Amniotic stem cell (primary cell): ENCODE measurements around the gene STK16.

ENCODE experiments used
- DNase-seq: peaks from one replicate; lab custom pipeline; 2025; lab: John Stamatoyannopoulos, UW

The STK16 gene

DNA sequence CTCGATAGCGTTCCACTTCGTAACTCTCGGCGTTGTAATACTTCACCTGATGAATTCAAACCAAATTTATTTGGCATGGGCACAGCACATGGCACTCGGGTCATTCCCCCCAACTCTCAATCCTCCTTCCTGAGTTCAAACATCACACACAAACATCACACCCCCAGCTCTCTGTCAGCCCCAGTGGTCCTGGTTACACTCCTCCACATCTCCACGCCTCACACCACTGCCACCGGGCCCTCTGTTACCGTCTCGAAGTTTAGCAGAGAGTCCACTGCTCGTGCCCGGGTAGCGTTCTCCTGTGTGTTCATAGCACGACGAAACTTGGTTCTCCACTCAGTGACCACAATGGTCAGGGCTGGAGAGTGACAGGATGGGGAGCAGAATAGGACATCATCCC, 31.1 kb upstream of the STK16 start:
- DNase-seq: no peak

DNA sequence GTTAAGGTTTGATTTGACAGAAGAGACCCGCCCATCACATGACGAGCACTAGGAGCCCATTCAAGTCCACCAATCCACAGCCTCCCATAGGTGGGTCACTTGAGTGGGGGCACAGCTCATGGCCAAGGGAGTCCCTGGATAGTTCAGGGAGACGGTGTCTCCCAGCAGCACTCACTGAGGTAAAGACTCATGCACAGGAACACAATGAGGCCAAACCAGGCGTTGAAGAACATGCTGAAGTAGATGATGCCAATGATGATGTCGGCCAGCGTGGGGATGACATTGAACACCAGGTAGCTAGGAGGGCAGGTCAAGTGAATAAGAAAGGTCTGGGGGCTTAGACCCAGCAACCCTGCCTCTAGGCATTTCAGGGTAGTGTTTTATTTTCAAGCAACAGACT, 30.5 kb upstream of the STK16 start:
- no peak for DNase-seq

DNA sequence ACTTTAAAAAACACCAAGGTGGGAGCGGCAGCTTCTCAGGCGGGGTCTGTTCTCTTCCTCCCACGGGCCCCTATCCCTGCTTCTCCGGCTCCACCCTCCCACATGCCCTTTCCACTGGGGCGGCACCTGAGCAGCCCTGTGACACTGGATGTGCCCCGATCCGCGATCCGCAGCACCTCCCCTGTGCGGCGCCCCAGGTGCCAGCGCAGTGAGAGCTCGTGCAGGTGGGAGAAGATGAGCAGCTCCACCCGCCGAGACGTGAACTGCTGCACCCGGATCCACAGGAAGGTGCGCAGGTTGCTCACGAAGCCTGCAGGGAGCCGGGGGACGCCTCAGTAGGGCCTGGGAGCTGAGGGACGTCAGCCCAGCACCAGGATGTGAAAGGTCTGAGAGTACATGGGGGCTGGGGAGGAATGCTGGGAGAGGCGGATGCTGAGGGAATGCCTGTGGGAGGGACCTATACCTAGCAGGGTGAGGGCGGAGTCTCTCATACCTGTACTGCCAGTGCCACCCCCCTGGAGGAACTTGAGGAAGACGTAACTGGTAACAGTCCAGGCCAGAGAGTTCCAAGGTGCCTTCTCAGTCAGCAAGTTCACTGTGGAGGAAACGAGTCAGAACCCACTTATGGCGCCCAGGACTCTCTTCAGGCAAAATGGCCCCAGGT, 29.3 kb upstream of the STK16 start:
- DNase-seq: no peak

DNA sequence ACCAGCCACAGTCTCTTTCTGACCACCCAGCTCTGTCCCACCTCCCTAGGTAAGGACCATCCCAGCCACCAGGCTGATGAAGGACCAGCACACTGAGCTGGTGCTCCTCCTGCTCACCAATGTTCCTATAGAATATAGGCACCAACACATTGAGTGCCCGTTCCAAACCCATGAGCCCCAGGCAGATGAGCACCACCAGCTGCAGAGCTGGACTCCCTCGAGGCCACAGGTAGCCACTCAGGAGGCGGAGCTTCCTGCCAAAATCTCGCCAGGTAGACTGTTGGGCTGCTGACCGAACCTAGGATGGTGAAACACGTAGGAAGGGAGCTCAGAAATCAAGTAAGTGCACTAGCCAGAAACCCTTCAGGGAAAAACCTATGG, 28.8 kb upstream of the STK16 start:
- DNase-seq: no peak

DNA sequence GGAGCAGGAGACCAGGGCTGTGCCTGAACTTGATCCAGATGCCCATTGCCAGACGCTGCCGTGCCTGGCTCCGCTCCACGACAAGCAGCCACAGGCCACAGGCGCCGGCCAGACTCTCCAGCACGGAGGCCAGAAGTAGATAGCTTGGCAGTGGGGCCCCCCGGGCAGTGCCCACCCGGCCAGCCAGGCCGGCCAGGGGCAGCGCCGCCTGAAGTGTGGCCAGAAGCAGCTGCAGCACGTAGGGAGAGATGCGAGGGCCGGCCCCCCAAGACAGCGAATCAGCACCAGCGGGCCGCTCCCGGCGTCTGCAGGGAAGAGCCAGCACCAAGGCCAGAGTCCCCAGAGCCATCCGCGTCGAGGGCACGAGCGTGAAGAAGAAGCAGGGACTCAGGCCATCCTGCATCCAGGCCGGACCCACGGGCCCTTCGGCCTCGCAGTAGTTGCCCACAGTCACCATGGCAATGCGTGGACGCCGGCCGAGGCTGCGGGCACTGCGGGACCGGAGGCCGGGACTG, 27.0 kb upstream of the STK16 start:
- DNase-seq: peak; percentile 43

DNA sequence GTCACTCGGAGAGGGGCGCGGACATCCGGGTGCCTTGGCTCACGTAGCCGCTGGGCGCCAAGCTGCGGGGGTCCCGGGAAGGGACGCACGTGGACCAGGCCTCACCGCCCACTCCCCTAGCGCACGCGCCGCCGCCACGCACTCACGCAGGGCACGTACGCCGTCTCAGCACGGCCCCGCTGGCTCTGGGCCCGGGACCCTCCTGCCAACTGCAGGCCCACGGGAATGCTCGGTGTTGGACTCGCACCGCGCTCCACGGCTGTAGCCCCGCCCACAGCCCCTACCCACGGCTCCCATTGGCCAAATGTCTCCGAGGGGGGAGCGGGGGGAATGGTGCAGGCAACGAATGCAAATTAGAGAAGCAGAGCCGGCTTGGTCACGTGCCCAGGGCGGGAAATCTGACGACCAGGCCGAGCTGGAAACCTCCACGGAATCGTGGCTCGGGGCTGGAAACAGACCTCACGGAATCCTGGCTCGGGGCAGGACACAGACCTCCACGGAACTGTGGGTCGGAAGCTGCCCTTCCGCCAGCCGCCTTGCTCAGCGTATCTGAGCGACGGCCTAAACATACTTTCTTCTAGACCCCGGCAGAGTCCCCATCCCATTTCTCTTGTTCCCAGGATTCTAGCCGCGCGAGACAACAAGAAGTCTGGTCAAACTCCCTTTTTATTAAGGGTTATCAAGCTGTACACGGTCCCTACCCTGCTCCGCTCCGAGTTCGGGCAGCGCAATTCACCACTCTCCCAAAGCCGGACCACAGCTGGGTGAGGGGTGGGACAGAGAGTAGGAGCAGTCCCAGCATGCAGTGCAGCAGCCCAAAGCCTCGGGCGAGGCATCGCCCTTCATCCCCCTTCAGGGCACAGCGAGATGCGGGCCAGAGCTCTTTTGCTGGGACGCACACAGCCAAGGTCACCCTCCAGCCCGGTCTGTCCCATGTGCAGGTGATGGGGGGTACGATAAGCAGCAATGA, 26.3 kb upstream of the STK16 start, which contains the start of gene ABCB6:
ABCB6 (minus strand) TSS at position 227 of the 970 bp plus-strand sequence. CDS start 285 bp downstream, outside the sequence.
- DNase-seq: peak; percentile 90

DNA sequence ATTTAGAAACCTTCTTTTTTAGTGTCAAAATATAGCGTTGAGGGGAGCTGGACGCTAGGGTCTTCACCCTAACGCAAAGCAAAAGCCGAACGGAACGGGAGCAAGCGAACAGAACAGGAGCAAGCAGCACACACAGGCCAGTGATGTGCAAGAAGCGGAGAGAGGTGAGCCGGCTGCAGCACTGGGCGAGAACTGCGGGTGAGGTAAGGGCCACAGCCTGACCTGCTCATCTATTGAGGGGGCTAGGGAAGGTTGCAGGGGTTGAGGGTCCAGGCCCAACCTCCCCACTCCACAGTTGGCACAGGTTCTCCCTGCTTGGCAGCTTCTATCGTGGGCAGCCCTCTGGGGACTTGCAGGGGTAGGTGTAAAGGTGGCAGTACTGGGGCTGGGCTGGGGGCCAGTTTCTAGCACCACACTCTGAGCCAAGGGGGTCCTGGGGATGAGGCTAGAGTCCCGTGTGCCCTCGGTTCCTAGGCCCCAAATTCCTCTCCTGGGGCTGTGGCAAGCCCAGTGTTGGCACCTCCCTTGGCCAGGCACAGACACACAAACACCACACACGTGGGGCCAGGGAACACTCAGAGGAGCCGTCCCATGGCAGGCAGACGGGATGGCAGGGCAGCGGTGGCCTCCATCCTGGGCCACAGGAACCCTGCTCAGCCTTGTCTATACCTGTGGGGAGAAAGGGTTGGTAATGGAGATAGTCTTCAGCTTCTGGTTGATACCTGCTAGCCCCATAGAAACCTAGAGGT, 25.3 kb upstream of the STK16 start:
- DNase-seq: no peak

DNA sequence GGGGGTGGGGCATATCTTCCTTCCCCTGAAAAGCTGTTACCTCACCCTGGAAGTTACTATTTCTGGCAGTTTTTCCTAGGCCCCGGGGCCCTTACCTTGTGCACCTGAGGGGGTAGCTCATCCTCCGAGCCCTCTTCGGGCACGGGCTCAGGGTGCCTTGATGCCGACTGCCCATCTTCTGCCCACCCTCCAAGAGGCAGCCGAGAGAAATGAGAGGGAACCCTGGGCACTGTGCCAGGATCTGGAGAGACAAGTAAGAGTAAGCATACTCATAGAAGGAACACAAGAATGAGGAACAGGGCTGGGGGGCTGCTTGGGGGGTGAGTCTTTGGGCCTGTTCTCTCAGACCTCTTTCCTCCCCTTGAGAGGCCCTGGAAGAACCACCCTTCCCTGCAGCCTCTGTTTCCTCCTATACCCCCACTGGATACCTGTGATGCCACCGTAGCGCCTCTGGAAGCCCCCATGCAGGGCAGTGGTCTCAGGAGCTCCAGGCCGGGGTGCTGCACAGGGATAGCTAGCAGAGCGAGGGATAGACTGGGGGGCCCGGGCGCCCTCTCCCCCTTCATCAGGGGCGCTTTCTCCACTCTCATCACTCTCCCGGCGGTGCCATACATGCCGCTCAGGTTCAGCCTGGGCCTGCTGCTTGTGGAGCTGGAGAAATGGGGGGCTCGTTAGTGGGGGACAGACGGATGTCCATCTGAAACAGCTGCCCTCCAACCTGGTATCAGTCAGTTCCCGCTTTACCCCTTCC, 24.5 kb upstream of the STK16 start:
- no peak for DNase-seq

DNA sequence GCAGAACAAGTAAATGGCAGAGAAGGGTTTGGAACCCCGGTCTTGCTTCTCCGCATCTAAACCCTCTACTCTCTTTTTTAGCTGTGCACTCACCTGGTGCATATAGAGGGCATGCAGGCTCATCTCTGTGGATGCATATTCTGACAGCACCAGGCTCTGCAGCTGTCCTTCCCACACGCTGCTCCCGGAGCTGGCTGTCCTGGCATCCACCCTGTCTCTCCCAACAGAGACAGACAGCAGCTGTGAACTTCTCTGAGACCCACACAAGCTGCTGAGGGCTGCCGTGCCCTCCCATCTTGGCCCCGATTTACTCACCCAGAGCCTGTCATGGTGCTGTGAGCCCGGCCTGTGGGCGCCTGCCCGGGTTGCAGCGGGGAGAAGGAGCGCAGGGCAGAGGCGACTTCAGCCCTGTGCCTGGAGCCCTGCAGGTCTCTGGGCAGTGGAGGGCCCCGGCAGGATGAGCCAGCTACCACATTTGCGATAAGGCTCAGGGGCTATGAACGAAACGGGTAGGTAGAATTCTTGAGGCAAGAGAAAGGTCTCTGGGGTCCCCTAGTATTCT, 23.2 kb upstream of the STK16 start:
- no peak for DNase-seq

DNA sequence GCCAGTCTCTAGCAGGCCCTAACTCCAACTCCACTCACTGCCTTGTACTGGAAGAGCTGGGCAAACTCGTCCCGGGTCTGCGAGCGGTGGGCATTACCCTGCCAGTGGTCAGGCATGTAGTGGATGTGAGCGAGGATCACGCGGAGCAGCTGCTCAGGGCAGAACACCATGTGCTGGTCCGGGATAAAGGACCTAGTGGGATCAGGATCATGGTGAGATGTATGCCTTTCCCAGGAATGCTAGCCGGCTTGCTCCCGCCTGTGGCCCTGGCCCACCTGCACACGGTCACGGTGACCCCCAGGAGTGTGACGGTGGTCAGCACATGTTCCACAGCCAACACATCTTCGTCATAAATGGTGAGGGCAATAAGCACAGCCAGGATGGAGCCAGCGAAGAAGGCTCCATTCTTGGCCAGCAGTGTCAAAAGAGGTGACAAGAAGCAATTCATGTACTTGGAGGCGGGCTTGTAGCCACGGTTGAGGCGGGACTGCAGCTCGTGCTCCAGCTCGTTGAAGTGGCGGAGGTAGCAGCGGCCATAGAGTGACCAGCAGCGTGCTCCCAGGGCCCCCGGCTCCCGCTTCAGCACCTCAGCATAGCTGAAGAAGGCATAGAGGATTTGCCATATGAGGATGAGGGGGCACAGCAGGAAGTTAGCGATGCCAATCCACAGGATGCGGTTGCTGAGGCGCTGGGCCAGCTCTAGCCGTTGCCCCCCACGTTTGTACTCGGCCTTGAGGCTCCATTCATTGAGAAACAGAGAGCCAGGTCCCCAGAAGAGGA, 21.3 kb upstream of the STK16 start:
- no peak for DNase-seq

DNA sequence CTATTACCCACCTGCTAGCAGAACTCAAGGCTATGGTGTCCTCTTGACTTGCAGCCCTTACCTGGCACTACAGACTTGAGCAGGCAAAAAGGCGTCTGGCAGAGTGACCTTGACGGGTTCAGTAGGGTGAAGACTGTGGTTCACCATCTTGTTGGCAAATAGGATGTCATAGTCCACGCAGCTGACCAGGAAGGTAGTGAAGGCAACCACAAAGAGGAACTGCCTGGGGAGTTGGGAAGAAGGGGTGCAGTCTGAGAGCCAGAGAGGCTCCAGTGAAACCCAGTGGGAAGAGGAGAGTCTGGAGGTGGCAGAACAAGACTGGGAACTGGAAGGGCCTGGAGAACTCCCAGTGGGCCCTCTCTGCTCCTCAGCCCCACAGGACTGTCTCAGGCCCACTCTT, 19.9 kb upstream of the STK16 start:
- DNase-seq: no peak

DNA sequence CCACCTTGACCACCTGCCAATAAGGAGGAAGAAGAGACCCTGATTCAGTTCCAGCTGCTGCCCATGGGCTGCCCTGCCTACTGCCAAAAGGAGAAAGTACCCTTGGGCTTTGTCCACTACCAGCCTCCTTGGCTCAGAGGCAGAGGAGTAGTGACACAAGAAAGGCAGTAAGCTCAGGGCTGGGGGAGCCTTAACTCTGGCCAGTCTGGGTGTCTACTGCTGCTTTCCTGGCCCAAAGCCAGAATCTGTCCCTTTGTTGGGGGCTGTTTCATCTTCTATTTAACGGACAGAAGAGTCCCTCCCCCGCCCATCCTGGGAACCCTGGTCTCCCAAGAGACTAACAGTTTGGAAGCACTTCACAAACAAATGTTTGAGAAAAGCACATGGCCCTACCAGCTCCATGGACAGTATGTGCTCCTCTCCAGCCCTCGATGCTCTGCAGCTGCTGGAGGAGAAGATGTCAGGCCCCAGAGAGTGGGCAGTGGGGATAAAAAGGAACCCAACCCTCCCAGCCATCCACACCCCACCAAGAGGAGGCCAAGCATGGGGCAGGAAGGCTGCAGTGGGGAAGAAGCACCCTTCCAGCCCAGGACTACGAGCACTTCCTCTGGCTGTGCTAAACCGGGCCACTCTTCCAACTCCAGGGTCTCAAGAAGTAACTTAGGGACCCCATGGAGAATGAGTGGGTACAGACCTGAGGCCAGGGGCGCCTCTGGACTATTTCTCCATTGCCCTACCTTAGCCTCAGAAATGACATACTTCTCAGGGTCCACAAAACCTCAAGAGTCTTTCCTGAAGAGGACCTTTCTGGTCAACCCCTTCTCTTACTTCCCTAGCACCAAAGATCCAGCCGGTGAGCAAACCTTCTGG, 17.0 kb upstream of the STK16 start:
- no peak for DNase-seq

DNA sequence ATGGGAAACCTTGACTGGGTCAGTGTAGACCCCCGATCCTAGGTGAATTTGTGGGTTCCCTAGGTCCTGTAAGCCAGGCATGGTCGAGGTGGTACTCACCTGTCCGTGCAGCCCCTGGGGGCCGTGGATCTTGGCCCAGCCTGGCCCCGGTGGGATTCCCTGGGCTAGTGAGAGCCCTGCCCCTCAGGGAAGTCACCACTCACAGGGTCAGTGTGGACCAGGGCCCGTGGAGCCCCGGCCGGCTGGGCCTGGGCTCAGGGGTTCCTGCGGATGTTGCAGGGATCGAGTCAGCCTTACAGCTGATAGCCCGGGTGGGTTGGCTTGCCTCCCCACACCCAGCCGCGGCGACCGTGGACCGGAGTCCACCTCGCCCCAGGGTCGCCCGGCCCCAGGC, 16.4 kb upstream of the STK16 start:
- no peak for DNase-seq

DNA sequence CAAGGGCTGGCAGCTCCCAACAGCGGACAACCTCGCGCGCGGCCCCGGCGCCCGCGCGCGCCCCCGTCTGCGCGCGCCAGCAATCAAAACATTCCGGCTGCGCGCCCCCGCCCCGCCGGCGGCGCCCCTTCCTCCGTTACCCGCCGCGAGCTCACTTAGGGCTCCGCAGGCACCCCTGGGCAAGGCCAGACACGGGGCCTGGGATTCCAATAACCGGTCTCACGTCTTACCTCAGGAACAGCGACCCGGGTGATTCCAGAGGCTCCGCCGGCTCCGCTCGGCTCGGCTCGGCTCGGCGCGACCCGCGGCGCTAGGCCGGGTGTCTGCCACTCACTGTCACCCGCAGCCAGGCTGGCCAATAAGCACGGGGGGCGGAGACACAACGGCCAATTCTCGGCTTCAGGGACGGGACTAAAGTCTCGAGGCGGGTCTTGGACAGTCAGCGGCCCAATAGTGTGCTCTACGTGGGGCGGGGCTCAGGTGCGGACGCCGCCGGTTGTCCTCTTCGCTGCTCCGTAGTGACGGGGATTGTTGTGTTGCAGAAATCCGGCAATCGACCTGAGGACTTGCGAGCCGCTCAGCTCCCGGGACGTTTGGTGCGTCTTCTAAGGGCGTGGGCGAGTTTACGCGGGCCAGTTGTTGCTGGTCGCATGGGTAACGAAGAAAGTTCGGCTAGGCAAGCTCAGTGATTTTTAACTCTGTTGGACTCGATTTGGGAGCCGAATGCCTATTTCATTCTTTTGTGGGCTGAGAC, 15.8 kb upstream of the STK16 start, which contains the start of the genes ANKZF1 and ATG9A:
ANKZF1 (plus strand) TSS at position 502 of the 754 bp plus-strand sequence. CDS start 452 bp downstream, outside the sequence.
ATG9A (minus strand) TSS at position 332 of the 754 bp plus-strand sequence. CDS start 1,612 bp downstream, outside the sequence.
- DNase-seq: peak; percentile 99

DNA sequence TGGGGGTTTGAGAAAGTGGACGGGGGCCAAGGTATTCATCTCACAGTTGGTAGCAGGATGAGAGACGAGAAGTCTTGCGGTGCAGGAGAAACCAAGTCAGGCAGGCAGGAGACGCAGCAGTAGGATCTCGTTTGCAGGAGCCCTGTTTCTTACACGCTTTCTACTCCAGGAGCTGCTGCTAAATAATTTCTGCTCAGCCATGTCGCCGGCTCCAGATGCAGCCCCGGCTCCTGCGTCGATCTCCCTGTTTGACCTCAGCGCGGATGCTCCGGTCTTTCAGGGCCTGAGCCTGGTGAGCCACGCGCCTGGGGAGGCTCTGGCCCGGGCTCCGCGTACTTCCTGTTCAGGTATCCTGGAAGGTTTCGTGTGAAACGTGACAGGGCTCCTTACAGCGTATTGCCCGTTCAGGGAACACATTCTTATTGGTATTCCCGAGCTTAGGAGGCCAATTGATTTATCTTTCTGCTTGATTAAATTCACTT, 15.2 kb upstream of the STK16 start:
- DNase-seq: no peak

DNA sequence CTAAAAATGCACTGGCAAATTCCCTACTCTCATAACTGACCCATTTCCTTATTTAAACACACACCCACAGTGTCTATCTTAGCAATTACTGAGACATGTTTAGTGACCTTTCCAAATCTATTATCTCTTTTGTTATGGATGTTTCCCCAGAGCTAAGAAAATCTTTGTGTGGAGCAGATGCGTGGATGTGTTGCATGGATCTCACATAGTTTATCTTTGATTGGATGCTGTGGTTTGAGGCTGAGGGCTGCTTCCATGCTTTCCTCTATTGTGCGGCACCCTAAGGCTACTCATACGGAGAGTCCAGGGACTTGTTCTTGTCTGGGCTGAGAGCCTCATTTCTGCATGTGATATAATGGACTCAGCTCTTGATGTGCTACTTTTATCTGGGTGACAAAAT, 10.9 kb upstream of the STK16 start:
- no peak for DNase-seq

DNA sequence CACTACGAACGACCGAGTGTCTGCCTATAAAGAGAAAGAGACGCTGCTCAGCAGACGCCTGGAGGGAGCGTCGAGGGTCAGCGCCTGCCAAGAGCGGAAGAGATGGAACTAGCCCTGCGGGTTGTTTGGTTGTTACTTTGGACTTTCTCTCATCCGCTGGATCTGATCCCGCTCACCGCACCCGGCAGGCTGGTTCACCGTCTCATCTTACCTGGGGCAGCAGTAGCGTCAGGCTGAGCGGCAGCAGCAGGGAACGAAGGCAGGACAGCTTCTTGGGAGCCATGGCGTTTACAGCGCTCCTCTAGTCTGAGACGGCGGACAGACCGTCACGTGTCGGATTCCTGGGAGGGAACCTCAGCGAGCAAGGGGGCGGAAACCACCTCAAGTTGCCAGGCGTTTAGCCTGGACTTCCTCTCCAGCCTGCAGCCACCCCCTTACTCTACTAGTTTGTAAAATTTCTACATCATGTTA, 2.0 kb upstream of the STK16 start:
- DNase-seq: no peak

DNA sequence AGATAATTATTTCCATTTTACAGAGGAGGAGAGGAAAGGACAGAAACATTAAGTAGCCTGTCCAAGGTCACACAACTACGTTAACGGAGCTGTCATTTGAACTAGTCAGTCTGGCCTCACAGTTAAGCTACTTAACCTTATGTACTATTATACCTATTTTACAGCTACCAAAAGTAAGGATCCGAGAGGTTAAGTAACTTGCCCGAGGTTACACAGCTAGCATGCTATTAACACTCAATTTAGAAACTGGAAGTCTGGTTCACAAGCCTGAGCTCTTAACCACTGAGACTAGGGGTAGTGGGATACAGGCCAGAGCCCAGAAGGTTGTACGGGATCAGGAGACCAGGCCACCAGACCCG, 511 bp upstream of the STK16 start:
- no peak for DNase-seq
